HEK293 (cell line): ENCODE data around the gene ALOX5AP.

Experiments used
- CTCF ChIA-PET: fragments of 350-600 bp; formaldehyde crosslinking; extraction: SDS; loops from one replicate; lab custom pipeline; 2021; ENCODE audit warnings: antibody characterized with exemption; lab: Yijun Ruan, JAX
- POLR2A ChIA-PET: fragments of 300-600 bp; formaldehyde crosslinking; extraction: SDS; loops from one replicate; lab custom pipeline; 2020; ENCODE audit warnings: antibody characterized with exemption, inconsistent platforms; lab: Yijun Ruan, JAX
- H3K27ac ChIP-seq: fragments of 200-500 bp; sonication (Bioruptor generic); 2 replicates; pipeline ENCODE4 v1.5.1; 2014; ENCODE audit warnings: low read depth, low read length, control low read depth, inconsistent platforms; ENCODE audit errors: extremely low read depth
- H3K36me3 ChIP-seq, 2 experiments: fragments of 200-500 bp in 1 of 2; sonication (Bioruptor generic) in 1 of 2; 1 replicate in 1 of 2; 2 replicates in 1 of 2; pipeline ENCODE4 v1.5.1; 2014 to 2017; ENCODE audit warnings: inconsistent platforms in 2 of 2, low read length in 2 of 2; ENCODE audit not compliant: control insufficient read depth in 2 of 2, insufficient read depth in 1 of 2
- H3K4me1 ChIP-seq: fragments of 200-500 bp; sonication (Bioruptor generic); 2 replicates; pipeline ENCODE4 v1.5.1; 2014; ENCODE audit warnings: mild to moderate bottlenecking, low read length, inconsistent platforms; ENCODE audit not compliant: control insufficient read depth, insufficient read depth
- H3K4me3 ChIP-seq: 2 replicates; pipeline ENCODE4 v1.5.1; 2011; ENCODE audit warnings: low read depth, mild to moderate bottlenecking, control low read depth, low read length, moderate library complexity
- H3K9me3 ChIP-seq: fragments of 200-500 bp; sonication (Bioruptor generic); 2 replicates; pipeline ENCODE4 v1.5.1; 2014; ENCODE audit warnings: low read depth, low read length, inconsistent platforms; ENCODE audit not compliant: control insufficient read depth, insufficient read depth
- FEZF1 ChIP-seq: fragments of 450-650 bp; formaldehyde crosslinking; IDR thresholded peaks from 2 replicates; pipeline ENCODE4 v1.5.1; 2016; ENCODE audit warnings: missing biosample characterization, missing genetic modification characterization
- GLIS1 ChIP-seq: fragments of 450-650 bp; formaldehyde crosslinking; IDR thresholded peaks from 2 replicates; pipeline ENCODE4 v1.5.1; 2016; ENCODE audit warnings: missing biosample characterization, missing genetic modification characterization
- YY2 ChIP-seq: fragments of 450-650 bp; formaldehyde crosslinking; IDR thresholded peaks from 2 replicates; pipeline ENCODE4 v1.5.1; 2016; ENCODE audit warnings: missing biosample characterization, missing genetic modification characterization
- ZNF112 ChIP-seq: fragments of 450-650 bp; formaldehyde crosslinking; IDR thresholded peaks from 2 replicates; pipeline ENCODE4 v1.5.0; 2017; ENCODE audit warnings: missing biosample characterization, missing genetic modification characterization
- ZNF132 ChIP-seq: fragments of 450-650 bp; formaldehyde crosslinking; IDR thresholded peaks from 2 replicates; pipeline ENCODE4 v1.5.1; 2017; ENCODE audit warnings: missing biosample characterization, missing genetic modification characterization, borderline replicate concordance
- ZNF133 ChIP-seq: fragments of 450-650 bp; formaldehyde crosslinking; IDR thresholded peaks from 2 replicates; pipeline ENCODE4 v1.5.1; 2016; ENCODE audit warnings: missing biosample characterization, missing genetic modification characterization
- ZNF175 ChIP-seq: fragments of 450-650 bp; formaldehyde crosslinking; IDR thresholded peaks from 2 replicates; pipeline ENCODE4 v1.5.1; 2016; ENCODE audit warnings: missing biosample characterization, missing genetic modification characterization
- ZNF23 ChIP-seq: fragments of 450-650 bp; formaldehyde crosslinking; IDR thresholded peaks from 2 replicates; pipeline ENCODE4 v1.5.1; 2016; ENCODE audit warnings: missing biosample characterization, missing genetic modification characterization, borderline replicate concordance
- ZNF394 ChIP-seq: fragments of 450-650 bp; formaldehyde crosslinking; IDR thresholded peaks from 2 replicates; pipeline ENCODE4 v1.5.1; 2016; ENCODE audit warnings: missing biosample characterization, missing genetic modification characterization, mild to moderate bottlenecking, moderate library complexity, borderline replicate concordance
- ZNF510 ChIP-seq: fragments of 450-650 bp; formaldehyde crosslinking; IDR thresholded peaks from 2 replicates; pipeline ENCODE4 v1.5.1; 2018; ENCODE audit warnings: mild to moderate bottlenecking, missing genetic modification characterization, missing biosample characterization; ENCODE audit not compliant: insufficient replicate concordance
- ZNF585B ChIP-seq: fragments of 450-650 bp; formaldehyde crosslinking; IDR thresholded peaks from 2 replicates; pipeline ENCODE4 v1.5.1; 2016; ENCODE audit warnings: missing biosample characterization, missing genetic modification characterization
- ZNF626 ChIP-seq: fragments of 450-650 bp; sonication (Bioruptor Pico); formaldehyde crosslinking; IDR thresholded peaks from 2 replicates; pipeline ENCODE4 v1.5.1; 2018; ENCODE audit warnings: missing biosample characterization, missing genetic modification characterization, inconsistent platforms
- ZNF707 ChIP-seq: fragments of 450-650 bp; formaldehyde crosslinking; IDR thresholded peaks from 2 replicates; pipeline ENCODE4 v1.5.1; 2016; ENCODE audit warnings: missing biosample characterization, missing genetic modification characterization
- TF ChIP-seq, protein P1 (sequence below): fragments of 450-650 bp; formaldehyde crosslinking; IDR thresholded peaks from 2 replicates; pipeline ENCODE4 v1.5.1; 2016; ENCODE audit warnings: missing biosample characterization, missing genetic modification characterization
- TF ChIP-seq, protein P2 (sequence below): fragments of 450-650 bp; formaldehyde crosslinking; IDR thresholded peaks from 2 replicates; pipeline ENCODE4 v1.5.1; 2016; ENCODE audit warnings: missing biosample characterization, missing genetic modification characterization, low read depth
- TF ChIP-seq, protein P3 (sequence below): fragments of 450-650 bp; formaldehyde crosslinking; IDR thresholded peaks from 2 replicates; pipeline ENCODE4 v1.5.1; 2016; ENCODE audit warnings: missing biosample characterization, missing genetic modification characterization
- TF ChIP-seq, protein P4 (sequence below): fragments of 450-650 bp; formaldehyde crosslinking; IDR thresholded peaks from 2 replicates; pipeline ENCODE4 v1.5.1; 2016; ENCODE audit warnings: missing biosample characterization, missing genetic modification characterization
- TF ChIP-seq, protein P5 (sequence below): fragments of 450-650 bp; formaldehyde crosslinking; IDR thresholded peaks from 2 replicates; pipeline ENCODE4 v1.5.1; 2016; ENCODE audit warnings: missing biosample characterization, missing genetic modification characterization
- TF ChIP-seq, protein P6 (sequence below): fragments of 450-650 bp; formaldehyde crosslinking; IDR thresholded peaks from 2 replicates; pipeline ENCODE4; 2016; ENCODE audit warnings: missing biosample characterization, missing genetic modification characterization

Gene ALOX5AP

DNA sequence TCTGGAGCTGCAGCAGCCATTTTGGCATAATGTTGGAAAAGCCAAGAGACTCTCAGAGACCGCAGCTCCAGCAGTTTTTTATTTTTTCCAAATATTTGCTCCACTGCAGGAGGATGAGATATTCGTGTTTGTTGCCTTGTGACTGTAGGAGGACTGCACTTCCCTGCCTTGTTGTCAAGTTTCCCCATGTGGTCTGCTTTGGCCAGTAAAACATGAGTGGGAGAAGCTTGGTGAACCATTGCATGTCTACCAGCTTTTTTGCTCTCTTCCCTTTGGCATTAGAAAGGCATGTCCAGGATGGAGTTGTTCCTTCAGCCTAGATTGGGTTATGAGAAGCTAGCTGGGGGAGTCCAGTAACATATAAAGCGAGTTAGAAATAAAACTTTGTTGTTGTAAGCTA, 47.7 kb upstream of the ALOX5AP start (continued):
- TF ChIP-seq, protein P1, sequence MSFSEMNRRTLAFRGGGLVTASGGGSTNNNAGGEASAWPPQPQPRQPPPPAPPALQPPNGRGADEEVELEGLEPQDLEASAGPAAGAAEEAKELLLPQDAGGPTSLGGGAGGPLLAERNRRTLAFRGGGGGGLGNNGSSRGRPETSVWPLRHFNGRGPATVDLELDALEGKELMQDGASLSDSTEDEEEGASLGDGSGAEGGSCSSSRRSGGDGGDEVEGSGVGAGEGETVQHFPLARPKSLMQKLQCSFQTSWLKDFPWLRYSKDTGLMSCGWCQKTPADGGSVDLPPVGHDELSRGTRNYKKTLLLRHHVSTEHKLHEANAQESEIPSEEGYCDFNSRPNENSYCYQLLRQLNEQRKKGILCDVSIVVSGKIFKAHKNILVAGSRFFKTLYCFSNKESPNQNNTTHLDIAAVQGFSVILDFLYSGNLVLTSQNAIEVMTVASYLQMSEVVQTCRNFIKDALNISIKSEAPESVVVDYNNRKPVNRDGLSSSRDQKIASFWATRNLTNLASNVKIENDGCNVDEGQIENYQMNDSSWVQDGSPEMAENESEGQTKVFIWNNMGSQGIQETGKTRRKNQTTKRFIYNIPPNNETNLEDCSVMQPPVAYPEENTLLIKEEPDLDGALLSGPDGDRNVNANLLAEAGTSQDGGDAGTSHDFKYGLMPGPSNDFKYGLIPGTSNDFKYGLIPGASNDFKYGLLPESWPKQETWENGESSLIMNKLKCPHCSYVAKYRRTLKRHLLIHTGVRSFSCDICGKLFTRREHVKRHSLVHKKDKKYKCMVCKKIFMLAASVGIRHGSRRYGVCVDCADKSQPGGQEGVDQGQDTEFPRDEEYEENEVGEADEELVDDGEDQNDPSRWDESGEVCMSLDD (tag by site-specific recombination), result no peak
- TF ChIP-seq ZNF510 (tag by site-specific recombination) (no peak), ZNF707 (tag by site-specific recombination) (no peak), ZNF112 (no peak), ZNF585B (tag by site-specific recombination) (no peak), ZNF133 (tag by site-specific recombination) (no peak), ZNF175 (tag by site-specific recombination) (no peak)
- TF ChIP-seq, protein P2, sequence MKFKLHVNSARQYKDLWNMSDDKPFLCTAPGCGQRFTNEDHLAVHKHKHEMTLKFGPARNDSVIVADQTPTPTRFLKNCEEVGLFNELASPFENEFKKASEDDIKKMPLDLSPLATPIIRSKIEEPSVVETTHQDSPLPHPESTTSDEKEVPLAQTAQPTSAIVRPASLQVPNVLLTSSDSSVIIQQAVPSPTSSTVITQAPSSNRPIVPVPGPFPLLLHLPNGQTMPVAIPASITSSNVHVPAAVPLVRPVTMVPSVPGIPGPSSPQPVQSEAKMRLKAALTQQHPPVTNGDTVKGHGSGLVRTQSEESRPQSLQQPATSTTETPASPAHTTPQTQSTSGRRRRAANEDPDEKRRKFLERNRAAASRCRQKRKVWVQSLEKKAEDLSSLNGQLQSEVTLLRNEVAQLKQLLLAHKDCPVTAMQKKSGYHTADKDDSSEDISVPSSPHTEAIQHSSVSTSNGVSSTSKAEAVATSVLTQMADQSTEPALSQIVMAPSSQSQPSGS (tag by site-specific recombination), result no peak

DNA sequence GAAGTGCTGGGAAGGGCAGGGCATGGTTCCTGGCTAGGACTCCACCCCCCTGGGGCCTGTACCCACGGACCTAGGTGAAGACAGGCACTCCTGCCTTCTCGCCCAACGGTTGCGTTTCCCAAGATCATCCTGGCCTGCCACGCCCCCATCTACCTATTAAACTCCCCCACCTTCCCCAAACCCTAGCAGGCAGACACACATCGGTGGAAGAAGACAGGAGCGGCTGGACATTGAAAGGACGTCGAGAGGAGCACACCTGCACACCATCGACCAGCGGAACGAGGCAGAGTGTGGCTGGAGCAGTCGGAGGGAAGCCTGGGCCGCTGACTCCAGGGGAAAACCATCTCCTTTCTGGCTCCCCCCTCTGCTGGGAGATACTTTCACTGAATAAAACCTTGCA, 45.6 kb upstream of the ALOX5AP start:
- POLR2A ChIA-PET, result no interaction called here
- H3K4me1 ChIP-seq, result no peaks in the 10 kb centered on the region
- no peak for TF ChIP-seq FEZF1 (tag by site-specific recombination)
- no peaks in the 10 kb centered on the region for H3K9me3 ChIP-seq
- H3K36me3 ChIP-seq, result no peaks in the 10 kb centered on the region
- CTCF ChIA-PET, result no interaction called here
- no peak overlapping the region for H3K4me3 ChIP-seq
- no peak overlapping the region for H3K27ac ChIP-seq

DNA sequence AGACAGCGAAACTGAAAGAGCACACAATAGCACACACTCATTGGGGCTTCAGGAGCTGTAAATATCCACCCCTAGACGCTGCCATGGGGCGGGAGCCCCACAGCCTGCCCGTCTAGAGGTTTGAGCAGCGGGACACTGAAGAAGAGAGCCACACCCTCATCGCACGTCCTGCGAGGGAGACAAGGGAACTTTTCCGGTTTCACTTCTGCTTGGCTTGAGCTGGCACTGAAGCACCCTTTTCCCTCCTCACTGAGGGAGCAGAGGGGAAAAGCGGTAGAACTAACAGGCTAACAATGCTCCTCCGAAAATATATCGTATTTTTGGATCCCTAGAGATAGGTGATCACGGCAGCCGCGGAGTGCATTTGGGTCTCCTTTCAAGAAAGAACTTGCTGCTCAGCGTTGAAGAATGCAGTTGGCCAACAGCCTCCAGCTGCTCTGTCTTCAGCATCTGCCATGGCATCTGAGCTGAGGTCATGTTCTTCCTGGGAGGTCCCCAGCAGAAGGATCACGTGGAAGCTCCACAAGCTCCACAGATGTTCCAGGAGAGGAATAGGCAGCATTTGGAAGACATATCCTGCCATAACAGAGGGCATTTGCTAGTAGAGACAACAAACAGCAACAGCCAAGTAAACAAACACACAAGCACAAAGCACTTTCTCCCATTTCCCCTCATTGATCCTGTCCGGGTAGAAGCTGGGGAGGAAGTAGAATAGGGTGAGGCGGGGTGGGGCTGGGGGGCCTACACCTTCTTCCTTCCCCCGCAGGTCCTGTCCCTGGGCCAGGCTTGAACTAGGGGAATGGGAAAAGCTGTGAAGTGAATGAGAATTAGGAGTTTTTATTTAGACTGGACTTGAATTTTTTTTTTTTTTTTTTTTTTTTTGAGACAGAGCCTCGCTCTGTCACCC, 44.8 kb upstream of the ALOX5AP start:
- ChIA-PET POLR2A (no interaction called here), CTCF (no interaction called here)
- H3K36me3 ChIP-seq, result no peaks in the 10 kb centered on the region
- H3K9me3 ChIP-seq, result no peaks in the 10 kb centered on the region
- TF ChIP-seq ZNF132, result no peak
- peak; percentile 75 for TF ChIP-seq GLIS1
- TF ChIP-seq, all 188 proteins: peak for 1
- no peaks in the 10 kb centered on the region for H3K4me1 ChIP-seq
- no peak overlapping the region for H3K27ac ChIP-seq
- no peak overlapping the region for H3K4me3 ChIP-seq

DNA sequence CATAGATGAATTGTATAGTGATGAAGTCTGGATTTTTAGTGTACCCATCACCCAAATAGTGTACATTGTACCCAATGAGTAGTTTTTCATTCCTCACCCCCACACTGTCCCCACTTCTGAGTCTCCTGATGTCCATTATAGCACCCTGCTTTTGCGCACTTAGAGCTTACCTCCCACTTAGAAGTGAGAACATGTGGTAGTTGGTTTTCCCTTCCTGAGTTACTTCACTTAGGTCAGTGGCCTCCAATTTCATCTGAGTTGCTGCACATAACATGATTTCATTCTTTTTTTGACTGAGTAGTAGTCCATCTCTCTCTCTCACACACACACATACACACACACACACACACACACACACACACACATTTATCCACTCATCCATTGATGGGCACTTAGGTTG, 43.2 kb upstream of the ALOX5AP start:
- Histone ChIP-seq H3K9me3 (no peaks in the 10 kb centered on the region), H3K4me1 (no peaks in the 10 kb centered on the region), H3K4me3 (no peak overlapping the region), H3K27ac (no peak overlapping the region), H3K36me3 (no peaks in the 10 kb centered on the region)
- CTCF ChIA-PET, result no interaction called here
- POLR2A ChIA-PET, result no interaction called here
- TF ChIP-seq, protein P3, sequence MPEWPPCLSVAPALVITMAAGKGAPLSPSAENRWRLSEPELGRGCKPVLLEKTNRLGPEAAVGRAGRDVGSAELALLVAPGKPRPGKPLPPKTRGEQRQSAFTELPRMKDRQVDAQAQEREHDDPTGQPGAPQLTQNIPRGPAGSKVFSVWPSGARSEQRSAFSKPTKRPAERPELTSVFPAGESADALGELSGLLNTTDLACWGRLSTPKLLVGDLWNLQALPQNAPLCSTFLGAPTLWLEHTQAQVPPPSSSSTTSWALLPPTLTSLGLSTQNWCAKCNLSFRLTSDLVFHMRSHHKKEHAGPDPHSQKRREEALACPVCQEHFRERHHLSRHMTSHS, result no peak
- TF ChIP-seq, protein P4, sequence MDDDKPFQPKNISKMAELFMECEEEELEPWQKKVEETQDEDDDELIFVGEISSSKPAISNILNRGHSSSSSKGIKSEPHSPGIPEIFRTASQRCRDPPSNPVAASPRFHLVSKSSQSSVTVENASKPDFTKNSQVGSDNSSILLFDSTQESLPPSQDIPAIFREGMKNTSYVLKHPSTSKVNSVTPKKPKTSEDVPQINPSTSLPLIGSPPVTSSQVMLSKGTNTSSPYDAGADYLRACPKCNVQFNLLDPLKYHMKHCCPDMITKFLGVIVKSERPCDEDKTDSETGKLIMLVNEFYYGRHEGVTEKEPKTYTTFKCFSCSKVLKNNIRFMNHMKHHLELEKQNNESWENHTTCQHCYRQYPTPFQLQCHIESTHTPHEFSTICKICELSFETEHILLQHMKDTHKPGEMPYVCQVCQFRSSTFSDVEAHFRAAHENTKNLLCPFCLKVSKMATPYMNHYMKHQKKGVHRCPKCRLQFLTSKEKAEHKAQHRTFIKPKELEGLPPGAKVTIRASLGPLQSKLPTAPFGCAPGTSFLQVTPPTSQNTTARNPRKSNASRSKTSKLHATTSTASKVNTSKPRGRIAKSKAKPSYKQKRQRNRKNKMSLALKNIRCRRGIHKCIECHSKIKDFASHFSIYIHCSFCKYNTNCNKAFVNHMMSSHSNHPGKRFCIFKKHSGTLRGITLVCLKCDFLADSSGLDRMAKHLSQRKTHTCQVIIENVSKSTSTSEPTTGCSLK (tag by site-specific recombination), result no peak
- TF ChIP-seq, protein P5, sequence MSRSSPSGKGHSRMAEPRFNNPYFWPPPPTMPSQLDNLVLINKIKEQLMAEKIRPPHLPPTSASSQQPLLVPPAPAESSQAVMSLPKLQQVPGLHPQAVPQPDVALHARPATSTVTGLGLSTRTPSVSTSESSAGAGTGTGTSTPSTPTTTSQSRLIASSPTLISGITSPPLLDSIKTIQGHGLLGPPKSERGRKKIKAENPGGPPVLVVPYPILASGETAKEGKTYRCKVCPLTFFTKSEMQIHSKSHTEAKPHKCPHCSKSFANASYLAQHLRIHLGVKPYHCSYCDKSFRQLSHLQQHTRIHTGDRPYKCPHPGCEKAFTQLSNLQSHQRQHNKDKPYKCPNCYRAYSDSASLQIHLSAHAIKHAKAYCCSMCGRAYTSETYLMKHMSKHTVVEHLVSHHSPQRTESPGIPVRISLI, result no peak
- TF ChIP-seq, protein P6, sequence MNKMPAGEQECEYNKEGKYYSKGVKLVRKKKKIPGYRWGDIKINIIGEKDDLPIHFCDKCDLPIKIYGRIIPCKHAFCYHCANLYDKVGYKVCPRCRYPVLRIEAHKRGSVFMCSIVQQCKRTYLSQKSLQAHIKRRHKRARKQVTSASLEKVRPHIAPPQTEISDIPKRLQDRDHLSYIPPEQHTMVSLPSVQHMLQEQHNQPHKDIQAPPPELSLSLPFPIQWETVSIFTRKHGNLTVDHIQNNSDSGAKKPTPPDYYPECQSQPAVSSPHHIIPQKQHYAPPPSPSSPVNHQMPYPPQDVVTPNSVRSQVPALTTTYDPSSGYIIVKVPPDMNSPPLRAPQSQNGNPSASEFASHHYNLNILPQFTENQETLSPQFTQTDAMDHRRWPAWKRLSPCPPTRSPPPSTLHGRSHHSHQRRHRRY (tag by site-specific recombination), result no peak
- TF ChIP-seq ZNF23 (tag by site-specific recombination) (no peak), ZNF175 (tag by site-specific recombination) (no peak), ZNF626 (tag by site-specific recombination) (no peak), YY2 (tag by site-specific recombination) (no peak), ZNF394 (tag by site-specific recombination) (no peak)
